ENCODE results near the gene ALDH9A1. TPM values are rescaled to one million over a fixed set of nuclear protein-coding genes. Genes with fewer than 3 reads are reported as not detected.

Gene ALDH9A1
- total and polyA plus RNA-seq, 2 of the 8 experiments (the other 6 are each of a cell fraction or from before 2014, with no cell fraction given), result 57.6 to 63.8 TPM

DNA sequence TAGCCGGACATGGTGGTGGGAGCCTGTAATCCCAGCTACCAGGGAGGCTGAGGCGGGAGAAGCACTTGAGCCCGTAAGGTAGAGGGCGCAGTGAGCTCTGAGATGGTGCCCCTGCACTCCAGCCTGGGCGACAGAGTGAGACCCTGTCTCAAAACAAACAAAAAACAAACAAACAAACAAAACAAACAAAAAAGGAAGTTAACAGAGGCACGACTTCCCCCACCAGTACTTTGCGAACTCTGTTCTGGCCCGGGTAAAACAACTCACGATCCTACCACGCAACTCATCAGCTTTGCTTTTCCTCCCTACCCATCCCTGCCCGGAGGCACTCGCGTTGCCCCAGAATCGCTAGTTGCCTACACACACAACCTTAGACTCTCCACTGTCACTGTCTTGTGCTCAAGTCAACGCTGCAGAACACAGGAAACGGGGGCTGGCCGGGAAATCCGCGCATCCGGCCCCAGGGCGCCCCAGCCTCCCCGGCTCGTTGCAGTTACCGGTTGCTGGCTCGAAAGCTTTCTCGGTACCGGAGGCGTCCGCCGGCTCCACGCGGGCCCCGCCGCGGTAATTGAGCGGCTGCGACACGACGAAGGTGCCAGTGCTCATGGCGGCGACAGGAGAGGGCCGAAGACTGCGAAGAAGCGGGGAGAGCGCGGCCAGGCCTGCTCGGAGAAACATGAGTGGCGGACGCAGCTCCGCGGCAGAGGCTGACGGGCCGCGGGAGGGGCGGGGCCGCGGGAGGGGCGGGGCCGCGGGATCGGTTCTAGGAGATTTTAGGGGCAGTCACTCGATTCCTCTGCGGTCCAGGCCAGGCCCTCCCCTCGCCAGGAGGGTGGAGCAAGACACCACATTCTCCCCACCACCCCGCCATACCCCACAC is at the start of gene ALDH9A1 (continued):
- TF ChIP-seq RNF2 (IDR thresholded peaks at IDR 0.05; ENCODE audit: borderline replicate concordance, low read depth, low read length, missing control alignments, poor library complexity, severe bottlenecking), result no peak
- no peak for TF ChIP-seq EGR1 (IDR thresholded peaks at IDR 0.05; ENCODE audit: borderline replicate concordance, low read depth, low read length)
- no peak for TF ChIP-seq RFX5 (IDR thresholded peaks at IDR 0.05; ENCODE audit: borderline replicate concordance, low read depth, low read length)
- TF ChIP-seq YY1 (IDR thresholded peaks at IDR 0.05; ENCODE audit: low read depth, low read length), result 0 out of 2 replicates have a peak, but pooled peaks have one; percentile 36
- peak; percentile 49 to 62; a peak in 1 of 4 replicates for TF ChIP-seq SIN3A (conservative IDR thresholded peaks at IDR 0.05 in 1 of 2, IDR thresholded peaks at IDR 0.05 in 1 of 2; ENCODE audit: low read depth in 1 of 2, low read length in 2 of 2)
- no peak for TF ChIP-seq RXRA (IDR thresholded peaks at IDR 0.05; ENCODE audit: insufficient read depth, low read depth, low read length)
- TF ChIP-seq NANOG (IDR thresholded peaks at IDR 0.05; ENCODE audit: insufficient read depth, low read depth, low read length, poor library complexity, severe bottlenecking), result no peak
- no peak for TF ChIP-seq CBX8 (IDR thresholded peaks at IDR 0.05; ENCODE audit: borderline replicate concordance, low read depth, low read length)
- TF ChIP-seq NRF1 (IDR thresholded peaks at IDR 0.05; ENCODE audit: low read depth, low read length), result no peak
- TF ChIP-seq EZH2 (IDR thresholded peaks at IDR 0.05; ENCODE audit: low read depth, low read length, severe bottlenecking), result no peak
- 0 out of 4 replicates have a peak, but pooled peaks of 1 of the 2 experiments have one; percentile 2 for TF ChIP-seq RAD21 (IDR thresholded peaks at IDR 0.05 in 1 of 2, conservative IDR thresholded peaks at IDR 0.05 in 1 of 2; ENCODE audit: low read depth in 2 of 2, low read length in 2 of 2)
- no peak for TF ChIP-seq EP300 (IDR thresholded peaks at IDR 0.05; ENCODE audit: borderline replicate concordance in 1 of 2, low read depth in 2 of 2, low read length in 2 of 2)
- TF ChIP-seq, protein P1, sequence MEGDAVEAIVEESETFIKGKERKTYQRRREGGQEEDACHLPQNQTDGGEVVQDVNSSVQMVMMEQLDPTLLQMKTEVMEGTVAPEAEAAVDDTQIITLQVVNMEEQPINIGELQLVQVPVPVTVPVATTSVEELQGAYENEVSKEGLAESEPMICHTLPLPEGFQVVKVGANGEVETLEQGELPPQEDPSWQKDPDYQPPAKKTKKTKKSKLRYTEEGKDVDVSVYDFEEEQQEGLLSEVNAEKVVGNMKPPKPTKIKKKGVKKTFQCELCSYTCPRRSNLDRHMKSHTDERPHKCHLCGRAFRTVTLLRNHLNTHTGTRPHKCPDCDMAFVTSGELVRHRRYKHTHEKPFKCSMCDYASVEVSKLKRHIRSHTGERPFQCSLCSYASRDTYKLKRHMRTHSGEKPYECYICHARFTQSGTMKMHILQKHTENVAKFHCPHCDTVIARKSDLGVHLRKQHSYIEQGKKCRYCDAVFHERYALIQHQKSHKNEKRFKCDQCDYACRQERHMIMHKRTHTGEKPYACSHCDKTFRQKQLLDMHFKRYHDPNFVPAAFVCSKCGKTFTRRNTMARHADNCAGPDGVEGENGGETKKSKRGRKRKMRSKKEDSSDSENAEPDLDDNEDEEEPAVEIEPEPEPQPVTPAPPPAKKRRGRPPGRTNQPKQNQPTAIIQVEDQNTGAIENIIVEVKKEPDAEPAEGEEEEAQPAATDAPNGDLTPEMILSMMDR (IDR thresholded peaks at IDR 0.05; ENCODE audit: control extremely low read depth in 1 of 3, insufficient read depth in 1 of 3, low read depth in 1 of 3, low read length in 3 of 3), result peak in 2 of 3 experiments; percentile 14 to 40; a peak in 2 of 4 replicates
- TF ChIP-seq POU5F1 (IDR thresholded peaks at IDR 0.05; ENCODE audit: low read depth, low read length), result no peak
- no peak for TF ChIP-seq SP2 (IDR thresholded peaks at IDR 0.05; ENCODE audit: low read length)
- TF ChIP-seq ASH2L (IDR thresholded peaks at IDR 0.05; ENCODE audit: low read length), result peak; percentile 82
- no peak for TF ChIP-seq SIRT6 (IDR thresholded peaks at IDR 0.05; ENCODE audit: low read length)
- no peak for TF ChIP-seq JUND (IDR thresholded peaks at IDR 0.05; ENCODE audit: low read length)
- TF ChIP-seq SAP30 (IDR thresholded peaks at IDR 0.05; ENCODE audit: insufficient read depth, insufficient replicate concordance, low read length), result peak; percentile 76

All from H1 (cell line).